ENCODE measurements around the gene NOTUM. TPM values are rescaled to one million over a fixed set of nuclear protein-coding genes. Genes with fewer than 3 reads are reported as not detected.

The NOTUM gene
- total and polyA plus RNA-seq, 9 of the 15 experiments (the other 6 are each of a cell fraction or from before 2014, with no cell fraction given): 0.03 to 14.0 (median 4.1) TPM

- TF ChIP-seq, protein P1, sequence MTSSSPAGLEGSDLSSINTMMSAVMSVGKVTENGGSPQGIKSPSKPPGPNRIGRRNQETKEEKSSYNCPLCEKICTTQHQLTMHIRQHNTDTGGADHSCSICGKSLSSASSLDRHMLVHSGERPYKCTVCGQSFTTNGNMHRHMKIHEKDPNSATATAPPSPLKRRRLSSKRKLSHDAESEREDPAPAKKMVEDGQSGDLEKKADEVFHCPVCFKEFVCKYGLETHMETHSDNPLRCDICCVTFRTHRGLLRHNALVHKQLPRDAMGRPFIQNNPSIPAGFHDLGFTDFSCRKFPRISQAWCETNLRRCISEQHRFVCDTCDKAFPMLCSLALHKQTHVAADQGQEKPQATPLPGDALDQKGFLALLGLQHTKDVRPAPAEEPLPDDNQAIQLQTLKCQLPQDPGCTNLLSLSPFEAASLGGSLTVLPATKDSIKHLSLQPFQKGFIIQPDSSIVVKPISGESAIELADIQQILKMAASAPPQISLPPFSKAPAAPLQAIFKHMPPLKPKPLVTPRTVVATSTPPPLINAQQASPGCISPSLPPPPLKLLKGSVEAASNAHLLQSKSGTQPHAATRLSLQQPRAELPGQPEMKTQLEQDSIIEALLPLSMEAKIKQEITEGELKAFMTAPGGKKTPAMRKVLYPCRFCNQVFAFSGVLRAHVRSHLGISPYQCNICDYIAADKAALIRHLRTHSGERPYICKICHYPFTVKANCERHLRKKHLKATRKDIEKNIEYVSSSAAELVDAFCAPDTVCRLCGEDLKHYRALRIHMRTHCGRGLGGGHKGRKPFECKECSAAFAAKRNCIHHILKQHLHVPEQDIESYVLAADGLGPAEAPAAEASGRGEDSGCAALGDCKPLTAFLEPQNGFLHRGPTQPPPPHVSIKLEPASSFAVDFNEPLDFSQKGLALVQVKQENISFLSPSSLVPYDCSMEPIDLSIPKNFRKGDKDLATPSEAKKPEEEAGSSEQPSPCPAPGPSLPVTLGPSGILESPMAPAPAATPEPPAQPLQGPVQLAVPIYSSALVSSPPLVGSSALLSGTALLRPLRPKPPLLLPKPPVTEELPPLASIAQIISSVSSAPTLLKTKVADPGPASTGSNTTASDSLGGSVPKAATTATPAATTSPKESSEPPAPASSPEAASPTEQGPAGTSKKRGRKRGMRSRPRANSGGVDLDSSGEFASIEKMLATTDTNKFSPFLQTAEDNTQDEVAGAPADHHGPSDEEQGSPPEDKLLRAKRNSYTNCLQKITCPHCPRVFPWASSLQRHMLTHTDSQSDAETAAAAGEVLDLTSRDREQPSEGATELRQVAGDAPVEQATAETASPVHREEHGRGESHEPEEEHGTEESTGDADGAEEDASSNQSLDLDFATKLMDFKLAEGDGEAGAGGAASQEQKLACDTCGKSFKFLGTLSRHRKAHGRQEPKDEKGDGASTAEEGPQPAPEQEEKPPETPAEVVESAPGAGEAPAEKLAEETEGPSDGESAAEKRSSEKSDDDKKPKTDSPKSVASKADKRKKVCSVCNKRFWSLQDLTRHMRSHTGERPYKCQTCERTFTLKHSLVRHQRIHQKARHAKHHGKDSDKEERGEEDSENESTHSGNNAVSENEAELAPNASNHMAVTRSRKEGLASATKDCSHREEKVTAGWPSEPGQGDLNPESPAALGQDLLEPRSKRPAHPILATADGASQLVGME (CRISPR knock-in tag; IDR thresholded peaks at IDR 0.05): 0 out of 2 replicates have a peak, but pooled peaks have one; percentile 25
- TF ChIP-seq ZNF592 (IDR thresholded peaks at IDR 0.05): peak; percentile 96
- 0 out of 2 replicates have a peak, but pooled peaks have one; percentile 48 for TF ChIP-seq ZNF79 (CRISPR knock-in tag; IDR thresholded peaks at IDR 0.05; ENCODE audit: low read depth)
- TF ChIP-seq, protein P2, sequence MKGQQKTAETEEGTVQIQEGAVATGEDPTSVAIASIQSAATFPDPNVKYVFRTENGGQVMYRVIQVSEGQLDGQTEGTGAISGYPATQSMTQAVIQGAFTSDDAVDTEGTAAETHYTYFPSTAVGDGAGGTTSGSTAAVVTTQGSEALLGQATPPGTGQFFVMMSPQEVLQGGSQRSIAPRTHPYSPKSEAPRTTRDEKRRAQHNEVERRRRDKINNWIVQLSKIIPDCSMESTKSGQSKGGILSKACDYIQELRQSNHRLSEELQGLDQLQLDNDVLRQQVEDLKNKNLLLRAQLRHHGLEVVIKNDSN (CRISPR knock-in tag; IDR thresholded peaks at IDR 0.05): peak; percentile 60
- TF ChIP-seq CXXC5 (CRISPR knock-in tag; IDR thresholded peaks at IDR 0.05): peak; percentile 42; the same call in 1 of the 2 replicates
- peak; percentile 65 for TF ChIP-seq SP1 (CRISPR knock-in tag; IDR thresholded peaks at IDR 0.05)
- TF ChIP-seq, protein P3, sequence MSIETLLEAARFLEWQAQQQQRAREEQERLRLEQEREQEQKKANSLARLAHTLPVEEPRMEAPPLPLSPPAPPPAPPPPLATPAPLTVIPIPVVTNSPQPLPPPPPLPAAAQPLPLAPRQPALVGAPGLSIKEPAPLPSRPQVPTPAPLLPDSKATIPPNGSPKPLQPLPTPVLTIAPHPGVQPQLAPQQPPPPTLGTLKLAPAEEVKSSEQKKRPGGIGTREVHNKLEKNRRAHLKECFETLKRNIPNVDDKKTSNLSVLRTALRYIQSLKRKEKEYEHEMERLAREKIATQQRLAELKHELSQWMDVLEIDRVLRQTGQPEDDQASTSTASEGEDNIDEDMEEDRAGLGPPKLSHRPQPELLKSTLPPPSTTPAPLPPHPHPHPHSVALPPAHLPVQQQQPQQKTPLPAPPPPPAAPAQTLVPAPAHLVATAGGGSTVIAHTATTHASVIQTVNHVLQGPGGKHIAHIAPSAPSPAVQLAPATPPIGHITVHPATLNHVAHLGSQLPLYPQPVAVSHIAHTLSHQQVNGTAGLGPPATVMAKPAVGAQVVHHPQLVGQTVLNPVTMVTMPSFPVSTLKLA (conservative IDR thresholded peaks at IDR 0.05): peak; percentile 82 to 84
- TF ChIP-seq ZNF239 (CRISPR knock-in tag; IDR thresholded peaks at IDR 0.05): no peak
- TF ChIP-seq STAT5B (CRISPR knock-in tag; IDR thresholded peaks at IDR 0.05): no peak
- no peak for TF ChIP-seq ZNF507 (tag; conservative IDR thresholded peaks at IDR 0.05)
These were observed 15.6 kb upstream of the NOTUM start (continued) for GRCh38 chr17:81976332-81977210.
